GM12891 (cell line): ENCODE data around the gene SNIP1.

Experiments
- POLR2A ChIP-seq: IDR thresholded peaks from 2 replicates; pipeline ENCODE4 v1.6.1; 2011; ENCODE audit warnings: low read depth, low read length, control low read depth
- POLR2AphosphoS5 ChIP-seq: IDR thresholded peaks from 2 replicates; pipeline ENCODE4 v1.6.1; 2011; ENCODE audit warnings: low read depth, low read length, control low read depth
- SPI1 ChIP-seq: IDR thresholded peaks from 2 replicates; pipeline ENCODE4 v1.6.1; 2011; ENCODE audit warnings: low read depth, low read length, control low read depth

DNA sequence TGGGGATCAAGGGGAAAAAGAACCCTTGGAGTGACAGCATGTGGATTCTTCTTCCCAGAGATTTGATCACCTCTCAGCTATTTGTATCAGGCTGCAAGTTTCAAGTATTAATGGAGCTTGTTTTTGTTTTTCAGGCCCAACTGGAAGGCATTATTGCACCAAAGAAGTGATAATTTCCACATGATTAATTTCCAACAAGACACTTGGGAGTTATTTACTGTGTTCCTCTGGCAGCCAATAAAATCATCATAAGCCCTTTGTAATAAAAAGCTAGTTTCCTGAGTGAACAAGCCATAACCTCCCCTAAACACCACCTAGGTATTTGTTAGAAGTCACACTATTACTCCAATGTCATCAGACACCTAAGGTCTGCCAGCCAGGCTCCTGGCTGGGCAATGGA is 10.8 kb upstream of the SNIP1 start:
- TF ChIP-seq POLR2AphosphoS5 (no peak), POLR2A (no peak), SPI1 (no peak)
